GM18870 (cell line): ENCODE results near the gene MEPCE.
"Not testable (repeated sequence)": the region's sequence is repeated elsewhere in the genome, so short reads cannot be mapped to it uniquely, and the experiment has no call there.

ENCODE experiments used
- ATAC-seq: cut with Tn5 transposase; IDR thresholded peaks from one replicate; pipeline ENCODE4 v1.9.1; 2021; ENCODE audit warnings: moderate library complexity; ENCODE audit not compliant: unreplicated experiment

Gene MEPCE

DNA sequence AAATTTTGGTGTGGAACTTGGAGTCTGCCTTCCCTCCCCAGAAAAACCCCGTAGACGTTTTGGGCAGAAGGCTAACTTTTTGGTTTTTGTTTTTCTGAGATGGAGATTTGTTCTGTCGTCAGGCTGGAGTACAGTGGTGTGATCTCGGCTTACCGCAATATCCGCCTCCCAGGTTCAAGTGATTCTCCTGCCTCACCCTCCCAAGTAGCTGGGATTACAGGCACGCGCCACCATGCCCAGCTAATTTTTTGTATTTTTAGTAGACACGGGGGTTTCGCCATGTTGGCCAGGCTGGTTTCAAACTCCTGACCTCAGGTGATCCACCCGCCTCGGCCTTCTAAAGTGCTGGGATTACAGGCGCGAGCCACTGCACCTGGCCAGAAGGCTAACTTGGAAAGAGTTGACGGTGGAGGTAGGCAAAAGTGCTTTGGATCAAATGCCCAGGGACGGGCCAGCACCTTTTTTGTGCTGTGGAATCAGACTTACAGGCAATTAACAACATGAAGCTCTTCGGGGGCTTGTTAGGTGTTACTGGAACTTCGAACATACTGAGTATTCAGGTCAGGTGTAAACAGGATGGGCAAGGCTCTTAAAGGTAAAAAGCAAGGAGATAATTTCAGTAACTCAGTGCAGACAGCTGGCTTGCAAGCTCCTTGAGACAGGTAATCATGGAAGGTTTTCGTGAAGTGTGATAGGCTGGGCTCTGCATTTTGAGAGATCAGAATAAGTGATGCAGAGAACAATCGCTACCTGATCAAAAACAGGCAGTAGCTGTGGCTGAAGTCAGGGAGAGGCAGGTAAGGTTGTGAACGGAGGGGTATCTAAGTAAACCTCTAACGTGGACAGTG, 4.9 kb downstream of the MEPCE start:
- ATAC-seq: no peak

DNA sequence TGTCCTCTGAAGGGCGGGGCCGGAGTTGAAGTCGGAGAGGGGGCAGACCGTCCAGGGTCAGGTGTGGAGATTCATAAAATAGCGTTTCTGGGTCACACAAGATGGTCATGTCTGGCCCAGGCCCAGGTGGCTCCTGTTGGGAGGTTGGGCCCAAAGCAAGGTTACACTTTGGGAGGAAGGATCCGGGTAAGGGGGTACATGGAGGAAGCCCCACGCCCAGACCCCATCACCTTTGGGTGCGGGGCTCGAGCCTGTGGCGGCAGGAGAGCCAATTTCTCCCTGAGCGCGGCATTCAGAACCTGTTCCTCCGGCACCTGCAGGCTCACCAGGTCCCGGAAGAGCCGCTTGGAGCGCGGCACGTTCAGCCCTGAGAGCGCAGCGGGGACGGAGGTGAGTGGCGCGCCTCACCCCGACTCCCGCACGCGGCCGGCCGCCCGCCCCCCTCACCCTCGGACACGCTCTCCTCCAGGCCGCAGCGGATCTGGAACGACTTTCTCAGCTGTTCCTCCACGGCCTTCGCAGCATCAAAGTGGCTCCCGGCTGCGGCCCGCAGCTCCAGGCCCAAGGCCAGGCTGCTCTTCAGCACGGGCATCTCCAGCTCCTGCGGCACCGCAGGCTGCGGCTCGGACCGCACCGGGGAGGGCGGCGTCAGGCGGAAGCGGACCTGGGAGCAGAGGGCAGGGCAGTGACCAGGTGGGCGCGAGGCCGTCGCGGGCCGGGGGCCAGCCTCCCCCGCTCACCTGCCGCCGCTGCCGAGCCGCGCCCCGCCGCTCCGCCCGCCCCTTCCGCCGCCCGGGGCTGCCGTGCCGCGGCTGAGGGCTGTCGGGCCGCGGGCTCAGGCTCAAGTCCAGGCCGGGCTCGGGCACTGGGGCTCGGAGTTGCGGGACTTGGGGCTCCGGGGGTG, 6.0 kb downstream of the MEPCE start:
- no peak for ATAC-seq

DNA sequence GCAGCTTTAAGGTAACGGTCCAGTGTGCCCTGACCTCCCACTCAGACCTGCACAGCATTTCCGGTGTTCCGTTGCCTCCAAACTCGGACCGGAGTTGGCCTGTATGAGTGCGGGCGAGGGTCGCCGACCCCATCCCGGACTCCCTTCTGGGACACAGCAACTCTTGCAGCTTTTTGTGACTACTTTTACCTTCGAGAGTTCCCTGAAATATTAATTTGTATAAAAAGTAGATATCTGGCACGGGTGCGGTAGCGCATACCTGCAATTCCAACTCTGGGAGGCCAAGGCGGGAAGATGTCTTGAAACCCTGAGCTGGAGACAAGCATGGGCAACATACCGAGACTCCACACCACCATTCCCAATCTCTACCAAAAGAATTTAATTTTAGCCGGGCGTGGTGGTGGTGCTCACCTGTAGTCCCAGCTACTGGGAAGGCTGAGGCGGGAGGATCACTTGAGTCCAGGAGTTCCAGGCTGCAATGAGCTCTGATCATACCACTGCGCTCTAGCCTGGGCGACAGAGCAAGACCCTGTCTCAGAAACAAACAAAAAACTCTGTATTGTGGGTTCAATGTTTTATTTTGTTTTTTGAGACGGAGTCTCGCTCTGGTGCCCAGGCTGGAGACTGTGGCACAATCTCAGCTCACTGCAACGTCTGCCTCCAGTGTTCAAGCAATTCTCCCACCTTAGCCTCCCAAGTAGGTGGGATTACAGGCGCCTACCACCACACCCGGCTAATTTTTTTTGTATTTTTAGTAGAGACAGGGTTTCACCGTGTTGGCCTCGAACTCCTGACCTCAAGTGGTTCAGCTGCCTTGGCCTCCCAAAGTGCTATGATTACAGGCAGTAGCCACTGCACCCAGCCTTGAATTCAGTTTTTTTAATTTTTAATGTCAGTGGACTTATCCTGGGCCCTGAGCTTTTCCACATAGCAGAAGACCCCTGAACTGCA, 7.8 kb downstream of the MEPCE start:
- ATAC-seq: no peak

DNA sequence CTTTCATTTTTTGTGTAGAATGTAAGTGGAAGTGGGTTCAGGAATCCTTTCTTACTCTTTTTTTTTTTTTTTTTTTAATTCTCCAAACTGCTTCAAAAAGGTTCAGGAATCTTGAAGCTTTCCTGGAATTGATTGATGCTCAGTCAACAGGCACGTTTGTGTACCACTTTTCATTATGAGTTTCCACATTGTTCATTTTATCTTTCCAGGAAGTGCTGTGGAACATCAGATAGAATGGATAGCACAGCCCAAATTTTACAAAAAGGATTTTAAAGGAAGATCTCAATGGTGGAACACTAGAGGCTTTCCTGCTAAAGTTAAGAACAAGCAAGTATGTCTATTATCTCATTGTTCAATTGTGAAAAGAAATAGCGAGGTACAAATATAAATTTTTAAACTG, 8.5 kb downstream of the MEPCE start:
- no peak for ATAC-seq

DNA sequence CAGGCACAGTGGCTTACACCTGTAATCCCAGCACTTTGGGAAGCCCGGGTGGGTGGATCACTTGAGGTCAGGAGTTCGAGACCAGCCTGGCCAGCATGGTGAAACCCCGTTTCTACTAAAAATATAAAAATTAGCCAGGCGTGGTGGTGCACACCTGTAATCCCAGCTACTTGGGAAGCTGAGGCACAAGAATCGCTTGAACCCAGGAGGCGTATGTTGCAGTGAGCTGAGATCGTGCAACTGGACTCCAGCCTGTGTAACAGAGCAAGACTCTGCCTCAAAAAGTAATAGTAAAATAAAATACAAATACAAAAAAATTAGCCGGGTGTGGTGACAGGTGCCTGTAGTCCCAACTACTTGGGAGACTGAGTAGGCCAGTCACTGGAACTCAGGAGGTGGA, 9.1 kb downstream of the MEPCE start:
- ATAC-seq: not testable (repeated sequence)

DNA sequence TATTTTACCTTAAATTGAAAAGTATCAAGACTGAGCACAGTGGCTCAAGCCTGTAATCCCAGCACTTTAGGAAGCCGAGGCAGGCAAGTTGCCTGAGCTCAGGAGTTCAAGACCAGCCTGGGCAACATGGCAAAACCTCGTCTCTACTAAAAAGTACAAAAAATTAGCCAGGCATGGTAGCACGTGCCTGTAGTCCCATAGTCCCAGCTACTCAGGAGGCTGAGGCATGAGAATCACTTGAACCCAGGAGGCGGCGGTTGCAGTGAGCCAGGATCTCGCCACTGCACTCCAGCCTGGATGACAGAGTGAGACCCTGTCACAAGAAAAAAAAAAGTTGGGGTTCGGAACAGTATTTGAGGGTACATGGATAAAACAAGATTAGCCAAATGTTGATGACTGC, 9.6 kb downstream of the MEPCE start:
- ATAC-seq: not testable (repeated sequence)

DNA sequence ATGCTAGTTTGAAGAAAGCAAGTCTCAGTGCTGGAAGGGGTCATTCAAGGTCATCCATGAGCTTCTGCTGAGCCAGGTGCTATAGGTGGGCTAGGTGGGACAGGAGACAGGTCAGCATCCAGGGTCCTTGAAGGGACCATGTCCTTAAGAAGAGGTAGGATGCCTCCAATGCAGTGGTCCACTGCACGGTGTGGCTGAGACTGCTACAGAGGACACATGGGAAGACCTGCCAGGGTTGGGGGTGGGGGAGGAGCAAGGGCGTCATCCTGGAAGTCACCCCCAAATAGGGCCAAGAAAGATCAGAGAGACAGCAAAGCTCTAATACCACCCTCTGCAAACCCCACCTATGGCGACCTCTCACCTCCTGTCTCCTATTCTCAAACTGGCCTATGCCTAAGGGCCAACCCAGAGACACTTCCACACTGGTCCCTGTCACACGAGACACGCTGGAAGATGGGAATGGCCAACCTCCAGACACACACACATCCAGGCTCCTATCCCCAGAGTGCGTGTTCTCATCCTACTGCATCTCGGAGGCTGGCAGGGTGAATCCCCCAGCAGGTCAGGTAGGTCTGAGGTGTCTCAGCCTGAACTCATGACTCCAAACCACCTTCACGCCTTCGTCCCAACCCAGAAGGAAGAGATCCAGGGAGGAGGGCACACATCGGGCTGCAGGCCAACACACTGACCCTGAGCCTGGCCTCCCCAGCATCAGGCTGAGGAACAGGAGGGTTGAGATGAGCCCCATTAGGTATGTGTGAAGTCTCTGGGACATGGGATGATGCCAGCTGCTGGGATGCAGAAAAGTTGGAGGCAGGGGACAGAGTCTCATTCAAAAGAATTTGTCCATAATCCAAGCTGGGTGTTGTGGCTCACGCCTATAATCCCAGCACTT, 12.3 kb downstream of the MEPCE start:
- ATAC-seq: no peak

DNA sequence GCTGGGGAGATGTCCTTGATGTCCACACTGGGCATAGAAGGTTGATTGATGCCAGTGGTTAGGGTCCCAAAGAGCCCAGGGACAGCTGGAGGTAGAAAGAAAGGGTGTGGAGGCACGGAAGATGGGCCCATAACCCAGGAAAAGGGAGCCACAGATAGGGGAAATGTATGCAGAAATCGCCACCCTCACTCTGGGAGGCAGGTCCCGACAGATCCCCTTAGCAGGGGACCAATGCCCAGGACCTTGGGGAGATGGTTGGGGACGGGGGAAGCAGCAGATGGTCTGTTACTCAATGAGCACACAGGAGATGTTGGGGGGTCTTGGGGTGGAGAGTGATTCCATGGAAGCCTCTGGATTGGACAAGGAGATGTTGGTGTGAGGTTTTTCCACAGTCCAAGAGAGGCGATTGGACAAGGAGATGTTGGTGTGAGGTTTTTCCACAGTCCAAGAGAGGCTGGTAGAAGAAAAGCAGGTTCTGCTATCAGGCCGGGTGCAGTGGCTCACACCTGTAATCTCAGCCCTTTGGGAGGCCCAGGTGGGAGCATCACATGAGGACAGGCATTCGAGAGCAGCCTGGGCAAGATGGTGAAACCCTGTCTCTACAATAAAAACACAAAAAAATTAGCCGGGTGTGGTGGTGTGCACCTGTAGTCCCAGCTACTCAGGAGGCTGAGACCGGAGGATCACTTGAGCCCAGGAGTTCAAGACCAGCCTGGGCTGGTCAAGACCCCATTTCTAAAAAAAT, 13.6 kb downstream of the MEPCE start:
- ATAC-seq: no peak

DNA sequence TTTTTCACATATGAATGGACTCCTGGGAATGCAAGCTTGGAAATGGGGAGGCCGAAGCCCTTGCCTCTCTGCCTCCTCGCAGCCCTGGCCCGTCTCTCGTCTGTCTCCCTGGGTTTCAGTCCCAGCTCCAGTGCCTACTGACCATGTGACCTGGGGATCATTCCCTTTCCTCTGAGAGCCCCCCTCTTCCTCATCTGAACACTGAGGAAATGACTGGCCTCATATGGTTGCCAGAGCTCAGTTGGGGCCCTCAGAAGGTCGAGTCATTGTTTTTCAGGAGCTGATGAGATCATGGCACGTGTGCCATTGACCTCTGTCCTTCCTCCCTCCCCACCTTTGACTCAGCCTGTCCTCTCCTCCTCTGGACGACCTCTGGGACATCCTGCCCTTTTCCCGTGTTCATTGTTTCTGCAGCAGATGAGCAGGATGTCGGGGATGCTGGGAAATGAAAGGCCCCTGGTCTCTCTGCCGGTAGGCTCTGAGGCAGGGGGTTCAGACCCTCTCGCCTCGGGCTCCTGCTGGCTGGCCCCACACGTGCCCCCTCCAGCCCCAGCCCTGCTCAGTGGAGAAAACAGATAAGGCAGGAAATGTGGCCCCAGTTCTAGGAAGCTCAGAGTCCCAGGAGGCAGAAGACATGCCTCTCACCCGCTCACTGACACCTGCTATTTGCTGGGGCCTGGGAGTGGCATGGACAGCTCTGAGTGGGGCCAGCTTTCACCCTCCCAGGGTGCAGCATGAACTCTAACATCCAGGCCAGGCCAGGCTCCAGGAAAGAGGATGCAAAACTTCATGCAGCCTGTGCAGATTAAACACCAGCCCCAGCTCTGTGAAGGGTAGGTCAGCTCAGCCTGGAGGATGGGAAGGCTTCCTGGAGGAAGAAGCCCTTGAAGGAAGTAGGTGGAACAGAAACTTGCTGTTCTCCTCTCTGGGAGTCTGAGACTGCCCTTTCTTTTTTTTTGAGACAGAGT, 15.0 kb downstream of the MEPCE start:
- ATAC-seq: no peak

DNA sequence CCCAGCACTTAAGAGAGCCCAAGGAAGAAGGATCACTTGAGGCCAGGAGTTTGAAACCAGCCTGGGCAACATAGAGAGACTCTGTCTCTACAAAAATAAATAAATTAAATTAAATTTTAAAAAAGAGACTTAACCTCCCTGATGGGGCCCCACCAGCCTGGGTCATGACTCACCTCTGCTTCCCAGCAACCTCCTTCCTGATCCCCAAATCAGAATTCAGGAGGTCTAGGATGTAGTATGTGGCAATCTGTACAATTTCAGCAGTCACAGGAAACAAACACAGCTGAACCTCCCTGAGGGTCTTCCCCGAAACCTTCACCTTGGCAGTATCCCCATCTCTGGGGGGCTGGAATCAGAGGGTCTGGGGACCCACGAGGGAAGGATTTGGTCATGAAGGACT, 16.4 kb downstream of the MEPCE start:
- no peak for ATAC-seq

DNA sequence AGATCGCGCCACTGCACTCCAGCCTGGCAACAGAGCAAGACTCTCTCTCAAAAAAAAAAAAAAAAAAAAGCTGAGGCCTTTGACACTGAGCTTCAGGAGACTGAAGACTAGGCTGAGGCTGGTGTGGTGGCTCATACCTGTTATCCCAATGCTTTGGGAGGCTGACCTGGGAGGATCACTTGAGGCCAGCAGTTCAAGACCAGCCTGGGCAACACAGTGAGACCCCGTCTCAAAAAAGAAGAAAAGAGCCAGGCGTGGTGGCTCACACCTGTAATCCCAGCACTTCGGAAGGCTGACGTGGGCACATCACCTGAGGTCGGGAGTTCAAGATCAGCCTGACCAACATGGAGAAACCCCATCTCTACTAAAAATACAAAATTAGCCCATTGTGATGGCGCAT, 17.7 kb downstream of the MEPCE start:
- ATAC-seq: not testable (repeated sequence)

DNA sequence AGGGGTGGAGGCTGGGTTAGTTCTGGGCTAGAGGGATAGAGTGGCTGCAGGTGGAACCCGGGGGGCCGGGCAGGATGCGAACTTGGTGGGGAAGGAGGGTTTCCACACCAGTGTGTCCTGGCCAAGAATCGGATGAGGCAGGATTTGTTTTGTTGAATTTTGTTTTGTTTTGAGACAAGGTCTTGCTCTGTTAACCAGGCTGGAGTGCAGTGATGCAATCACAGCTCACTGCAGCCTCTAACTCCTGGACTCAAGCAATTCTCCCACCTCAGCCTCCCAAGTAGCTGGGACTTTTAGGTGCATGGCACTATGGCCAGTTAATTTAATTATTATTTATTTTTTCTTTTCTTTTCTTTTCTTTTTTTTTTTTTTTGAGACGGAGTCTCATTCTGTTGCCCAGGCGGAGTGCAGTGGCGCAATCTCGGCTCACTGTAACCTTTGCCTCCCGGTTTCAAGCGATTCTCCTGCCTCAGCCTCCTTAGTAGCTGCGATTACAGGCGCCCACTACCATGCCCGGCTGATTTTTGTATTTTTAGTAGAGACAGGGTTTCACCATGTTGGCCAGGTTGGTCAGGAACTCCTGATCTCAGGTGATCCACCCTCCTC, 19.7 kb downstream of the MEPCE start:
- ATAC-seq: no peak

DNA sequence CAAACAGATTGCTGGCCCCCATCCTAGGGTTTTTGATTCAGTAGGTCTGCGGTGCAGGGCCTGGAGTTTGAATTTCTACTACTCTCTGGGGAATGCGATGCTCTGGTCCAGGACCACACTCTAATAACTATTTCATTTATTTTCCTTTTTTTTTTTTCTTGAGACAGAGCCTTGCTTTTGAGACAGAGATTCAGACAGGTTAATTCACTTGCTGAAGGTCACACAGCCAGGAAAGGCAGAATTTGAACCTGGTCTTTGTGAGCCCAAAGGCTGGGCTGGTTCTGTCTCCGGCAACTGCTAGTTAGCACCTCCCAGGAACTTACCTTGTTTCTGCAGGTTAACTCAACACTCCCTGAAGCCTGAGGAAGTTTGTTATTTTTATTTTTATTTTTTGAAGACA, 22.9 kb downstream of the MEPCE start:
- ATAC-seq: no peak

DNA sequence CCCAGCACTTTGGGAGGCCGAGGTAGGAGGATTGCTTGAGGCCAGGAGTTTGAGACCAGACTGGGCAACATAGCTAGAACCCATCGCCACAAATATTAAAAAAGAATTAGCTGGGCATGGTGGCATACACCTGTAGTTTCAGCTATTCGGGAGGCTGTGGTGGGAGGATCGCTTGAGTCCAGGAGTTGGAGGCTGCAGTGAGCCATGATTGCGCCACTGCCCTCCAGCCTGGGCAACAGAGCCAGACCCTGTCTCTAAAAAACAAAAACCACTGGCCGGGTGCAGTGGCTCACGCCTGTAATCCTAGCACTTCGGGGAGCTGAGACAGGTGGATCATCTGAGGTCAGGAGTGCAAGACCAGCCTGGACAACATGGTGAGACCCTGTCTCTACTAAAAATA, 24.2 kb downstream of the MEPCE start:
- ATAC-seq: not testable (repeated sequence)

DNA sequence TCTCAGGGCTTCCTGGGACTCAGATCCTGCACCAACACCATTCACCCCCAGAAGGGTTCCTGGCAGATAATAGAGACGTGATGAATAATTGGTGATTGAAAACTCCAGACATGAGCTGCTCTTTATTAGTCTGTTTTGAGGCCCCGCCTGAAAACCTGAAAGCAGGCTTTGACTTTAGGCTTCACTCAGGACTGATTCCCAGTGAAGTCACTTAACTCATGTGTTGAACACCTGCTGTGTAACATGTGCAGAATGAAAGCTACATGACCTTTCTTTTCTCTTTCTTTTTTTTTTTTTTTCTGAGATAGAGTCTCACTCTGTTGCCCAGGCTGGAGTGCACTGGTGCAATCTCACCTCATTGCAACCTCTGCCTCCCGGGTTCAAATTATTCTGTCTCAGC, 25.6 kb downstream of the MEPCE start:
- no peak for ATAC-seq

DNA sequence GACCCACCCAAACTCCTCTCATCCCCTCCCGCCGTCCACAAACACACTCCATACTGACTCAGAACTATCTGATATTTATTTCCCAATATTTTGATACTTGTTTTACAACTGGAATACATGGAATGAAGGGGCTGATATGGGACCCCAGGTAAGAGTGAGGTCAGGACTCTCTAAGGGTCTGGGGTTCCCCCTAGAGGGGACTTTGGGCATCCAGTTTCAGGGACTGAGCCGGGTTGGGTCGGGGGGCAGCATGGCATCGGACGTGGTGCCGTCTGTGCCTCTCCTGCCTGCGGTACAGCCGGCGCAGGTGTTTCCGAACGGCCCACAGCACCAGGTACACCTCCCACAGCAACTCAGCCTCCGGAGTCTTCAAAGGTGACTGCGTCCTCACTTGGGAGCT, 26.9 kb downstream of the MEPCE start:
- ATAC-seq: no peak

DNA sequence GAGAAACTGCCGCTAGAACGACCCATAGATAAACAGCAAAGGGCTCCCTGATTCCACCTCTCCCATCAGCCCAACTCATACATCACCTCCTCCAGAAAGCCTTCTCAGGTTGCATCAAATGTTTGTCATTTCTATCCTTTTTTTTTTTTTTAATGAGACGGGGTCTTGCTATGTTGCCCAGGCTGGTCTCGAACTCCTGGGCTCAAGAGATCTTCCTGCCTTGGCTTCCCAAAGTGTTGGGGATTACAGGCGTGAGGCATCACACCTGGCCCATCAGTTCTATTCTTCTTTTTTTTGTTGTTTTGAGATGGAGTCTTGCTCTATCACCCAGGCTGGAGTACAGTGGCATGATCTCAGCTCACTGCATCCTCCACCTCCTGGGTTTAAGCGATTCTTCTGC, 27.4 kb downstream of the MEPCE start:
- no peak for ATAC-seq

DNA sequence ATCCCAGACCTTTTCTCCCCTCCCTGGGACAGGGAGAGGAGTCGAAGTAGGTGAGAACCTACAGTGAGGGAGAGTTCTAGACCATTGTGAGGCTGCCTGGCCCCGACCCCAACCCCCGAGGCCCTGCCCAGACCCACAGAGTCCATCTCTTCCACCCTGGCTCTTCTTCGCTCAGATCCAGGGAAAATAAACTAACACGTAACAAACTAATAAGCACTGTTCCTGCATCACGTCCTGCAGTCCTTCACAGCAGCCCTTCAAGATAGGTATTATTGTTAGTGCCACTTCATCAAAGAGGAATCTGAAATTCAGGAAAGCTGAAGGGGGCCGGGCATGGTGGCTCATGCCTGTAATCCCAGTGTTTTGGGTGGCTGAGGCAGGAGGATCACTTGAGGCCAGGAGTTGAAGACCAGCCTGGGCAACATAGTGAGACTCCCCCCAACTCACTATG, 34.6 kb downstream of the MEPCE start, which contains the start of gene SPACDR:
Gene SPACDR, minus strand, starts transcription at position 51 of the 451 bp plus-strand sequence. CDS start 235 bp downstream, outside the sequence.
- no peak for ATAC-seq
